Measurements from ENCODE around the gene TOR2A. TPM values are rescaled to one million over a fixed set of nuclear protein-coding genes. Genes with fewer than 3 reads are reported as not detected.

Gene TOR2A
- total and polyA plus RNA-seq, 9 of the 15 experiments (the other 6 are each of a cell fraction or from before 2014, with no cell fraction given), result 0.80 to 25.9 (median 11.1) TPM

- Histone ChIP-seq H4K20me1 (replicated peaks; ENCODE audit: control insufficient read depth, insufficient read depth, low read length) (no peaks in the 10 kb centered on the region; the same call in 1 of the 2 replicates), H3K79me2 (ENCODE audit: control insufficient read depth, insufficient read depth, low read length) (peaks cover 4% of the 10 kb centered on the region; the same call in 2 of the 3 replicates), H3K36me3 (ENCODE audit: control insufficient read depth, insufficient read depth, low read length) (no peaks in the 10 kb centered on the region), H3K9me3 (replicated peaks; ENCODE audit: control insufficient read depth, insufficient read depth, low read depth, low read length) (no peaks in the 10 kb centered on the region), H3K27ac (ENCODE audit: extremely low read depth, low read depth, low read length) (no peak overlapping the region), H3K9ac (ENCODE audit: insufficient read depth in 1 of 2, low read depth in 2 of 2, low read length in 2 of 2) (0 out of 4 replicates have a peak overlapping the region, but pooled peaks of 1 of the 2 experiments have one; percentile 12), H3K27me3 (ENCODE audit: control insufficient read depth in 2 of 2, insufficient read depth in 2 of 2, low read length in 2 of 2) (no peaks in the 10 kb centered on the region), H3K4me1 (replicated peaks in 1 of 2; ENCODE audit: control insufficient read depth in 2 of 2, insufficient read depth in 2 of 2, low read length in 2 of 2) (peaks cover 10 to 42% of the 10 kb centered on the region in 2 experiments), H3K4me2 (ENCODE audit: insufficient read depth, low read length) (no peak overlapping the region; the same call in 1 of the 2 replicates), H3K9me1 (ENCODE audit: control insufficient read depth, insufficient read depth, low read length) (no peaks in the 10 kb centered on the region), H2AFZ (ENCODE audit: low read depth, low read length) (no peak overlapping the region), H3K4me3 (peak overlapping the region; percentile 74; the same call in 1 of the 2 replicates)
- ChIA-PET CTCF (ENCODE audit: low intra/inter-chr PET ratio) (interaction anchor here (0.6 to 3.4 kb wide), 10 partner anchors 49 to 530 kb away, joined by 3 to 49 read pairs (median 10); partner anchors contain the start of genes CDK9 and ST6GALNAC4), POLR2A (interaction anchor here (0.6 to 1.4 kb wide), 6 partner anchors 12 to 183 kb away, joined by 3 to 6 read pairs (median 3); no protein-coding TSS in a partner anchor)
- no peak for DNase-seq (ENCODE audit: extremely low read depth in 1 of 4, low spot score in 3 of 4)
- intact Hi-C loops (cut with micrococcal nuclease) (loop anchor here (1.0 to 10.0 kb wide), 7 partner anchors 50 to 299 kb away; no protein-coding TSS in a partner anchor), in situ Hi-C loops (cut with MboI) (loop anchor here (5.0 to 10.0 kb wide), 5 partner anchors 47 to 233 kb away; partner anchors contain the start of gene ST6GALNAC4)
- no TSS peak for BruUV-seq (replicated peaks)
- 9% methylated on average over 15 of the region's 15 CpGs for WGBS (ENCODE audit: insufficient coverage, low coverage, missing lambda C conversion rate)
- FAIRE-seq, result no peak
- ATAC-seq, result no peak
- peak; percentile 38 to 40; a peak in 1 of 4 replicates for TF ChIP-seq FOXK2 (conservative IDR thresholded peaks at IDR 0.05 in 1 of 2, IDR thresholded peaks at IDR 0.05 in 1 of 2; ENCODE audit: low read depth in 2 of 2)
- peak in 1 of 2 experiments; percentile 53; a peak in 1 of 4 replicates for TF ChIP-seq FOXA3 (CRISPR knock-in tag; conservative IDR thresholded peaks at IDR 0.05 in 1 of 2, IDR thresholded peaks at IDR 0.05 in 1 of 2)
- TF ChIP-seq FOXJ3 (CRISPR knock-in tag; IDR thresholded peaks at IDR 0.05), result peak; percentile 90
- TF ChIP-seq BHLHE40 (IDR thresholded peaks at IDR 0.05; ENCODE audit: low read length), result no peak
- no peak for TF ChIP-seq POU5F1 (IDR thresholded peaks at IDR 0.05; ENCODE audit: borderline replicate concordance, low read depth, low read length, partially characterized antibody)
- TF ChIP-seq NUFIP1 (IDR thresholded peaks at IDR 0.05; ENCODE audit: partially characterized antibody), result no peak
- TF ChIP-seq EWSR1 (IDR thresholded peaks at IDR 0.05; ENCODE audit: borderline replicate concordance, low read depth, partially characterized antibody), result no peak
- no peak for TF ChIP-seq U2AF2 (optimal IDR thresholded peaks at IDR 0.05; ENCODE audit: low read depth, low read length)
- TF ChIP-seq BACH1 (tag; IDR thresholded peaks at IDR 0.05), result peak; percentile 29; the same call in 1 of the 2 replicates
- TF ChIP-seq STAT6 (CRISPR knock-in tag; IDR thresholded peaks at IDR 0.05), result peak; percentile 72; the same call in 1 of the 2 replicates
- TF ChIP-seq E2F1 (CRISPR knock-in tag; IDR thresholded peaks at IDR 0.05), result 0 out of 2 replicates have a peak, but pooled peaks have one; percentile 14
- TF ChIP-seq FOXK1 (CRISPR knock-in tag; IDR thresholded peaks at IDR 0.05; ENCODE audit: borderline replicate concordance), result 0 out of 2 replicates have a peak, but pooled peaks have one; percentile 25
These were observed 564 bp upstream of the TOR2A start for GRCh38 chr9:127735530-127736185.
